IMR-90 (cell line): Measurements from ENCODE around the gene CCDC117. TPM values are rescaled to one million over a fixed set of nuclear protein-coding genes. Genes with fewer than 3 reads are reported as not detected.

Source experiments
- ATAC-seq: fragments of 200-7000 bp; cut with Tn5 transposase; 2 replicates; pipeline ENCODE4 v1.9.1; 2020; ENCODE audit warnings: low read depth, mild to moderate bottlenecking, moderate library complexity
- BruUV-seq: library from RNA; stranded (reverse); fragments of 400-500 nt; replicated peaks from 2 replicates; lab custom pipeline; 2021; lab: Mats Ljungman, UMichigan
- CTCF ChIA-PET: fragments of 300-600 bp; formaldehyde crosslinking; extraction: SDS; loops from one replicate; lab custom pipeline; 2021; ENCODE audit warnings: antibody characterized with exemption; lab: Yijun Ruan, JAX
- POLR2A ChIA-PET: fragments of 300-600 bp; sonication (Branson Sonifier 250); formaldehyde crosslinking; loops from one replicate; lab custom pipeline; 2022; ENCODE audit warnings: antibody characterized with exemption; ENCODE audit not compliant: unreplicated experiment; lab: Charles Lee
- DNase-seq: peaks from one replicate; pipeline ENCODE4 v3.0.0; 2013
- H2AFZ ChIP-seq: replicated peaks from 2 replicates; pipeline ENCODE3; 2013; ENCODE audit warnings: low read length, mild to moderate bottlenecking; ENCODE audit not compliant: poor library complexity
- H2AK5ac ChIP-seq: 2 replicates; pipeline ENCODE4 v1.6.1; 2013; ENCODE audit warnings: low read depth, low read length, inconsistent platforms
- H2AK9ac ChIP-seq: replicated peaks from 2 replicates; pipeline ENCODE3; 2013; ENCODE audit warnings: mild to moderate bottlenecking, low read depth, low read length, moderate library complexity; ENCODE audit not compliant: poor library complexity
- H2BK120ac ChIP-seq: 2 replicates; pipeline ENCODE4 v1.6.1; 2013; ENCODE audit warnings: low read depth, low read length, inconsistent platforms
- H2BK15ac ChIP-seq: 3 replicates; pipeline ENCODE4 v1.6.1; 2013; ENCODE audit warnings: low read depth, low read length, inconsistent platforms
- H2BK20ac ChIP-seq: 2 replicates; pipeline ENCODE4 v1.6.1; 2013; ENCODE audit warnings: low read depth, mild to moderate bottlenecking, inconsistent platforms, low read length, moderate library complexity
- H2BK5ac ChIP-seq: 2 replicates; pipeline ENCODE4 v1.6.1; 2013; ENCODE audit warnings: mild to moderate bottlenecking, low read depth, low read length, inconsistent platforms; ENCODE audit not compliant: poor library complexity, severe bottlenecking
- H3K14ac ChIP-seq: replicated peaks from 2 replicates; pipeline ENCODE4 v1.6.1; 2013; ENCODE audit warnings: low read depth, low read length, inconsistent platforms
- H3K18ac ChIP-seq: 2 replicates; pipeline ENCODE4 v1.6.1; 2013; ENCODE audit warnings: low read depth, low read length, control low read depth
- H3K23ac ChIP-seq: 2 replicates; pipeline ENCODE4 v1.6.1; 2013; ENCODE audit warnings: low read depth, low read length, inconsistent platforms
- H3K27ac ChIP-seq: 2 replicates; pipeline ENCODE4 v1.5.1; 2013; ENCODE audit warnings: mild to moderate bottlenecking, control low read depth, low read length; ENCODE audit not compliant: insufficient read depth
- H3K27me3 ChIP-seq: 2 replicates; pipeline ENCODE4 v1.6.1; 2013; ENCODE audit warnings: low read length; ENCODE audit not compliant: control insufficient read depth, insufficient read depth
- H3K36me3 ChIP-seq: 2 replicates; pipeline ENCODE4 v1.6.1; 2013; ENCODE audit warnings: low read length, mixed read lengths; ENCODE audit not compliant: control insufficient read depth, insufficient read depth
- H3K4ac ChIP-seq: 2 replicates; pipeline ENCODE4 v1.6.1; 2013; ENCODE audit warnings: low read depth, low read length, inconsistent platforms
- H3K4me1 ChIP-seq: 2 replicates; pipeline ENCODE4 v1.6.1; 2013; ENCODE audit warnings: low read length, mixed read lengths; ENCODE audit not compliant: control insufficient read depth, insufficient read depth
- H3K4me2 ChIP-seq: 2 replicates; pipeline ENCODE4 v1.6.1; 2013; ENCODE audit warnings: low read depth, mild to moderate bottlenecking, control low read depth, low read length, moderate library complexity
- H3K4me3 ChIP-seq: 2 replicates; pipeline ENCODE4 v1.5.1; 2013; ENCODE audit warnings: low read depth, mild to moderate bottlenecking, control low read depth, low read length, moderate library complexity; ENCODE audit not compliant: insufficient read depth
- H3K56ac ChIP-seq: 2 replicates; pipeline ENCODE4 v1.6.1; 2013; ENCODE audit warnings: low read length, inconsistent platforms; ENCODE audit not compliant: insufficient read depth; ENCODE audit errors: extremely low read depth
- H3K79me1 ChIP-seq, 2 experiments: 2 replicates each; pipeline ENCODE4 v1.6.1; 2013; ENCODE audit warnings: low read length in 2 of 2, inconsistent platforms in 1 of 2, low read depth in 1 of 2
- H3K9ac ChIP-seq: 2 replicates; pipeline ENCODE4 v1.6.1; 2013; ENCODE audit warnings: low read depth, low read length, control low read depth
- H3K9me1 ChIP-seq: 2 replicates; pipeline ENCODE4 v1.6.1; 2013; ENCODE audit warnings: low read length, inconsistent platforms; ENCODE audit not compliant: insufficient read depth
- H3K9me3 ChIP-seq: 2 replicates; pipeline ENCODE4 v1.6.1; 2013; ENCODE audit warnings: low read length; ENCODE audit not compliant: control insufficient read depth, insufficient read depth
- H4K20me1 ChIP-seq: 2 replicates; pipeline ENCODE4 v1.6.1; 2013; ENCODE audit warnings: low read length, inconsistent platforms; ENCODE audit not compliant: insufficient read depth
- H4K5ac ChIP-seq: 2 replicates; pipeline ENCODE4 v1.6.1; 2013; ENCODE audit warnings: mild to moderate bottlenecking, low read depth, low read length, control low read depth
- H4K8ac ChIP-seq, 2 experiments: 2 replicates each; pipeline ENCODE4 v1.6.1; 2013; ENCODE audit warnings: low read depth in 2 of 2, low read length in 2 of 2, control low read depth in 1 of 2, inconsistent platforms in 1 of 2
- H4K91ac ChIP-seq: 2 replicates; pipeline ENCODE4 v1.6.1; 2013; ENCODE audit warnings: low read depth, low read length, inconsistent platforms; ENCODE audit not compliant: insufficient read depth
- BHLHE40 ChIP-seq: fragments of 150-350 bp; IDR thresholded peaks from 2 replicates; pipeline ENCODE4 v1.6.1; 2016; ENCODE audit warnings: mild to moderate bottlenecking, low read depth, low read length
- CEBPB ChIP-seq: IDR thresholded peaks from 2 replicates; pipeline ENCODE4 v1.6.1; 2012; ENCODE audit warnings: low read depth, low read length, improper control_type of control experiment
- CHD1 ChIP-seq: IDR thresholded peaks from 2 replicates; pipeline ENCODE4 v1.6.1; 2012; ENCODE audit warnings: low read depth, low read length, improper control_type of control experiment
- FOS ChIP-seq: fragments of 150-350 bp; IDR thresholded peaks from 2 replicates; pipeline ENCODE4 v1.6.1; 2016; ENCODE audit warnings: low read depth, low read length
- MAFK ChIP-seq: IDR thresholded peaks from 2 replicates; pipeline ENCODE4 v1.6.1; 2012; ENCODE audit warnings: low read depth, low read length, improper control_type of control experiment
- POLR2A ChIP-seq: IDR thresholded peaks from 2 replicates; pipeline ENCODE4 v1.6.1; 2012; ENCODE audit warnings: mild to moderate bottlenecking, low read depth, low read length
- RAD21 ChIP-seq: IDR thresholded peaks from 2 replicates; pipeline ENCODE4 v1.6.1; 2012; ENCODE audit warnings: low read length, improper control_type of control experiment
- RCOR1 ChIP-seq: IDR thresholded peaks from 2 replicates; pipeline ENCODE4 v1.6.1; 2012; ENCODE audit warnings: mild to moderate bottlenecking, low read length, improper control_type of control experiment; ENCODE audit not compliant: insufficient replicate concordance
- RFX5 ChIP-seq: IDR thresholded peaks from 2 replicates; pipeline ENCODE4 v1.8.0; 2012; ENCODE audit warnings: low read depth, mild to moderate bottlenecking, low read length, moderate library complexity
- SMC3 ChIP-seq: fragments of 150-350 bp; IDR thresholded peaks from 2 replicates; pipeline ENCODE4 v1.6.1; 2016; ENCODE audit warnings: low read depth, mild to moderate bottlenecking, antibody characterized with exemption, low read length, moderate library complexity
- WGBS, 2 experiments: methylation state at CpG; one replicate each; pipeline versions ENCODE4 v1.1.5 to v1.1.7; 2013; ENCODE audit warnings: missing lambda C conversion rate in 2 of 2; ENCODE audit not compliant: insufficient read length in 1 of 2; ENCODE audit errors: extremely low coverage in 2 of 2; 5-methylcytosine and 5-hydroxymethylcytosine counted together
- dilution Hi-C: fragments of 300-500 bp; cut with HindIII; formaldehyde crosslinking; loops from one replicate; pipeline ENCODE4 v1.14.3; 2018; ENCODE audit warnings: low sequenced_read_pairs; ENCODE audit not compliant: unreplicated experiment
- in situ Hi-C: fragments of 300-500 bp; cut with MboI; formaldehyde crosslinking; loops from 3 replicates; pipeline ENCODE4 v1.14.3; 2019; ENCODE audit warnings: low sequenced_read_pairs, inconsistent platforms, mixed read lengths
- intact Hi-C: fragments of 100-400 bp; cut with micrococcal nuclease; formaldehyde crosslinking; loops from 2 replicates; pipeline ENCODE4 v1.10.0; 2022
- microRNA-seq, 2 experiments: library from miRNA; stranded (forward) in 1 of 2; unstranded in 1 of 2; fragments of 10-50 nt in 1 of 2; fragments of <30 nt in 1 of 2; gene quantifications in 1 of 2; microRNA quantifications in 1 of 2; one replicate each; pipeline versions ENCODE3 to v1.1.0; 2013 to 2020; ENCODE audit not compliant: insufficient read depth in 1 of 2, insufficient read length in 1 of 2, unreplicated experiment in 1 of 2
- polyA plus RNA-seq, 3 experiments: library from polyadenylated mRNA; depleted of rRNA; stranded (reverse); fragments of >200 nt; gene quantifications; 2 replicates each; pipeline ENCODE4 v1.2.3, GENCODE V29; 2012; ENCODE audit warnings: low replicate concordance in 1 of 3
- small RNA-seq, 5 experiments: library from RNA; depleted of rRNA; stranded (forward); fragments of <200 nt; gene quantifications; one replicate each; pipeline ENCODE3, GENCODE V24; 2012
- total RNA-seq: library from RNA; depleted of rRNA; stranded (reverse); fragments of >200 nt; gene quantifications from 2 replicates; pipeline ENCODE4 v1.2.3, GENCODE V29; 2012; rRNA removed

The CCDC117 gene
- total and polyA plus RNA-seq, 2 of the 4 experiments (the other 2 are of a cell fraction): 5.9 to 7.0 TPM

- no peak overlapping the region for H4K8ac ChIP-seq
- H3K23ac ChIP-seq: no peak overlapping the region
- no peak overlapping the region for H2AK5ac ChIP-seq
- no peak overlapping the region for H3K27ac ChIP-seq
- H4K5ac ChIP-seq: no peak overlapping the region
- H3K9me3 ChIP-seq: no peaks in the 10 kb centered on the region
- H3K27me3 ChIP-seq: no peaks in the 10 kb centered on the region
- H3K4me2 ChIP-seq: no peak overlapping the region
- no peak overlapping the region for H3K56ac ChIP-seq
- DNase-seq (no peak), ATAC-seq (no peak)
- intact Hi-C loops: no loop called here
- WGBS, 2 experiments: 100% methylated on average over 1 of the region's 6 CpGs; no CpG with 5 or more reads in 1 of the 2 experiments
- no peak overlapping the region for H2BK5ac ChIP-seq
- no peak overlapping the region for H3K4me3 ChIP-seq
- no peaks in the 10 kb centered on the region for H4K20me1 ChIP-seq
- no peak overlapping the region for H2AK9ac ChIP-seq
- H3K4me1 ChIP-seq: no peaks in the 10 kb centered on the region
- ChIA-PET POLR2A (no interaction called here), CTCF (no interaction called here)
- no peaks in the 10 kb centered on the region for H3K36me3 ChIP-seq
- H4K91ac ChIP-seq: no peak overlapping the region
- no peak overlapping the region for H3K14ac ChIP-seq
- in situ Hi-C loops: loop anchor here (10.0 kb wide), 1 partner anchor 783 kb away; no protein-coding TSS in a partner anchor
- no peak overlapping the region for H2BK20ac ChIP-seq
- H3K9ac ChIP-seq: no peak overlapping the region
- no peak overlapping the region for H3K4ac ChIP-seq
- no peak overlapping the region for H2AFZ ChIP-seq
- dilution Hi-C loops: no loop called here
- no peak overlapping the region for H2BK120ac ChIP-seq
- H3K18ac ChIP-seq: no peak overlapping the region
- H3K79me1 ChIP-seq: no peaks in the 10 kb centered on the region
- no peaks in the 10 kb centered on the region for H3K9me1 ChIP-seq
- BruUV-seq: no TSS peak
- H2BK15ac ChIP-seq: no peak overlapping the region
- TF ChIP-seq FOS: no peak
- TF ChIP-seq RFX5: no peak
- no peak for TF ChIP-seq POLR2A
- no peak for TF ChIP-seq MAFK
- TF ChIP-seq RCOR1: no peak
- no peak for TF ChIP-seq CEBPB
- no peak for TF ChIP-seq SMC3
- no peak for TF ChIP-seq CHD1
- no peak for TF ChIP-seq BHLHE40
- no peak for TF ChIP-seq RAD21
Observed at GRCh38 chr22:28837640-28838039, 65.1 kb downstream of the CCDC117 start.

Small RNA genes lying within 50 kb of the gene (microRNA-seq; reads per million reads assigned to microRNA genes)
- not detected for gene Z93930.1 (ENCODE audit: insufficient read depth, insufficient read length)

Small RNA genes lying within 50 kb of the gene (small RNA-seq; reads per million reads assigned to genes)
- 0 reads per million in 5 experiments for gene Z93930.1

Other genes with a start within 250 kb of the CCDC117 start
- gene TTC28, start 92.9 kb upstream of the CCDC117 start, total RNA-seq: 9.4 and 13.3 TPM in 2 replicates
- 5.6 TPM in 2 replicates for gene TTC28, start 92.9 kb upstream of the CCDC117 start, polyA plus RNA-seq (2012; rRNA removed)
- gene CHEK2, start 30.9 kb upstream of the CCDC117 start, total RNA-seq: 9.9 and 11.4 TPM in 2 replicates
- 11.6 and 16.1 TPM in 2 replicates for gene CHEK2, start 30.9 kb upstream of the CCDC117 start, polyA plus RNA-seq (2012; rRNA removed)
- 5.4 and 9.4 TPM in 2 replicates for gene HSCB, start 30.7 kb upstream of the CCDC117 start, total RNA-seq
- 13.2 and 13.4 TPM in 2 replicates for gene HSCB, start 30.7 kb upstream of the CCDC117 start, polyA plus RNA-seq (2012; rRNA removed)
- 195 and 223 TPM in 2 replicates for gene XBP1, start 27.9 kb downstream of the CCDC117 start, total RNA-seq
- 93.8 and 95.0 TPM in 2 replicates for gene XBP1, start 27.9 kb downstream of the CCDC117 start, polyA plus RNA-seq (2012; rRNA removed)
- gene ZNRF3, start 110.9 kb downstream of the CCDC117 start, total RNA-seq: 1.4 TPM in 2 replicates
- gene ZNRF3, start 110.9 kb downstream of the CCDC117 start, polyA plus RNA-seq (2012; rRNA removed): 2.4 and 3.3 TPM in 2 replicates